SK-N-SH treated with all-trans-retinoic acid at 6 μM for 48 hours (cell line): Measurements from ENCODE around the gene ADK.

ENCODE experiments used
- ARNTL ChIP-seq: fragments of 450-650 bp; formaldehyde crosslinking; IDR thresholded peaks from 2 replicates; pipeline ENCODE4 v1.5.0; 2020; ENCODE audit warnings: low read depth, mild to moderate bottlenecking, moderate library complexity, borderline replicate concordance
- CREB5 ChIP-seq: fragments of 250-450 bp; sonication (Bioruptor Pico); IDR thresholded peaks from 2 replicates; pipeline ENCODE4 v1.5.1; 2020; ENCODE audit warnings: low read depth, mild to moderate bottlenecking, moderate library complexity
- CSDC2 ChIP-seq: fragments of 250-450 bp; sonication (Bioruptor Pico); IDR thresholded peaks from 2 replicates; pipeline ENCODE4 v1.5.0; 2020; ENCODE audit warnings: mild to moderate bottlenecking, moderate library complexity
- OSR1 ChIP-seq: fragments of 250-450 bp; sonication (Bioruptor Pico); IDR thresholded peaks from 2 replicates; pipeline ENCODE4 v1.8.0; 2022; ENCODE audit warnings: moderate library complexity, mild to moderate bottlenecking, inconsistent platforms
- PPARA ChIP-seq: fragments of 250-450 bp; sonication (Bioruptor Pico); IDR thresholded peaks from 2 replicates; pipeline ENCODE4 v1.5.0; 2020; ENCODE audit warnings: mild to moderate bottlenecking, borderline replicate concordance
- RARB ChIP-seq: fragments of 250-450 bp; sonication (Bioruptor Pico); IDR thresholded peaks from 2 replicates; pipeline ENCODE4 v1.8.0; 2021; ENCODE audit warnings: mild to moderate bottlenecking, moderate library complexity
- TOX ChIP-seq: fragments of 250-450 bp; sonication (Bioruptor Pico); IDR thresholded peaks from 2 replicates; pipeline ENCODE4 v1.8.0; 2021; ENCODE audit warnings: mild to moderate bottlenecking, moderate library complexity, borderline replicate concordance
- ZFP3 ChIP-seq: fragments of 250-450 bp; sonication (Bioruptor Pico); IDR thresholded peaks from 2 replicates; pipeline ENCODE4 v1.5.0; 2020; ENCODE audit warnings: mild to moderate bottlenecking, moderate library complexity
- ZFP30 ChIP-seq: fragments of 450-650 bp; formaldehyde crosslinking; IDR thresholded peaks from 2 replicates; pipeline ENCODE4 v1.5.0; 2022; ENCODE audit warnings: mild to moderate bottlenecking, moderate library complexity
- ZNF70 ChIP-seq: fragments of 450-650 bp; formaldehyde crosslinking; IDR thresholded peaks from 2 replicates; pipeline ENCODE4 v1.5.0; 2020; ENCODE audit warnings: mild to moderate bottlenecking, moderate library complexity
- ZNF8 ChIP-seq: fragments of 450-650 bp; formaldehyde crosslinking; IDR thresholded peaks from 2 replicates; pipeline ENCODE4 v1.5.0; 2020; ENCODE audit warnings: mild to moderate bottlenecking, moderate library complexity

- TF ChIP-seq ARNTL: no peak
- no peak for TF ChIP-seq ZFP3 (CRISPR knock-in tag)
- no peak for TF ChIP-seq CSDC2 (CRISPR knock-in tag)
- TF ChIP-seq TOX (CRISPR knock-in tag): no peak
- TF ChIP-seq OSR1 (CRISPR knock-in tag): no peak
- no peak for TF ChIP-seq ZNF8
- TF ChIP-seq RARB: no peak
- no peak for TF ChIP-seq PPARA (CRISPR knock-in tag)
- TF ChIP-seq ZNF70 (CRISPR knock-in tag): no peak
- TF ChIP-seq CREB5 (CRISPR knock-in tag): no peak
- no peak for TF ChIP-seq ZFP30 (CRISPR knock-in tag)
These were observed 391.1 kb downstream of the ADK start for GRCh38 chr10:74542077-74542476.
